PC-3 (cell line): ENCODE data around the gene SHANK3. TPM values are rescaled to one million over a fixed set of nuclear protein-coding genes. Genes with fewer than 3 reads are reported as not detected.

Experiments
- ATAC-seq: fragments of 200-7000 bp; cut with Tn5 transposase; 2 replicates; pipeline ENCODE4 v1.9.1; 2020; ENCODE audit warnings: mild to moderate bottlenecking, moderate library complexity
- BruUV-seq: library from RNA; stranded (reverse); fragments of 400-500 nt; replicated peaks from 2 replicates; lab custom pipeline; 2021; lab: Mats Ljungman, UMichigan
- CTCF ChIA-PET: fragments of 300-600 bp; sonication (Branson Sonifier 250); formaldehyde crosslinking; loops from one replicate; lab custom pipeline; 2022; ENCODE audit warnings: antibody characterized with exemption; lab: Charles Lee
- POLR2A ChIA-PET: fragments of 300-600 bp; sonication (Branson Sonifier 250); formaldehyde crosslinking; loops from one replicate; lab custom pipeline; 2022; ENCODE audit warnings: antibody characterized with exemption; ENCODE audit not compliant: unreplicated experiment; lab: Charles Lee
- DNase-seq: peaks from one replicate; pipeline ENCODE4 v3.0.0-alpha.2; 2015
- H2AFZ ChIP-seq: fragments of 300-600 bp; sonication (generic); 2 replicates; pipeline ENCODE4 v1.6.0; 2016; ENCODE audit warnings: antibody characterized with exemption, low read length
- H3F3A ChIP-seq: fragments of 300-600 bp; sonication (generic); one replicate; pipeline ENCODE4 v1.6.0; 2017; ENCODE audit warnings: antibody characterized with exemption, low read length, control low read depth, mild to moderate bottlenecking; ENCODE audit not compliant: unreplicated experiment
- H3K27ac ChIP-seq: fragments of 300-600 bp; sonication (generic); 2 replicates; pipeline ENCODE4 v1.5.1; 2016; ENCODE audit warnings: mild to moderate bottlenecking, low read length
- H3K27me3 ChIP-seq: fragments of 300-600 bp; sonication (generic); 2 replicates; pipeline ENCODE4 v1.6.1; 2016; ENCODE audit warnings: low read length, mixed read lengths
- H3K36me3 ChIP-seq: fragments of 300-600 bp; sonication (generic); 2 replicates; pipeline ENCODE4 v1.6.1; 2016; ENCODE audit warnings: low read depth, mixed run types, low read length, mixed read lengths
- H3K4me1 ChIP-seq: fragments of 300-600 bp; sonication (generic); 2 replicates; pipeline ENCODE4 v1.5.1; 2016; ENCODE audit warnings: low read length; ENCODE audit not compliant: insufficient read depth
- H3K4me2 ChIP-seq: fragments of 300-600 bp; sonication (generic); 2 replicates; pipeline ENCODE4 v1.6.0; 2016; ENCODE audit warnings: low read length
- H3K4me3 ChIP-seq: fragments of 300-600 bp; sonication (generic); 2 replicates; pipeline ENCODE4 v1.5.1; 2016; ENCODE audit warnings: mild to moderate bottlenecking, low read length, mixed read lengths
- H3K79me2 ChIP-seq: fragments of 300-600 bp; sonication (generic); 2 replicates; pipeline ENCODE4 v1.6.1; 2017; ENCODE audit warnings: low read length, mixed read lengths
- H3K9ac ChIP-seq: fragments of 300-600 bp; sonication (generic); 2 replicates; pipeline ENCODE4 v1.6.0; 2016; ENCODE audit warnings: mild to moderate bottlenecking, low read length
- H3K9me2 ChIP-seq: fragments of 300-600 bp; sonication (generic); replicated peaks from 2 replicates; pipeline ENCODE4 v1.6.1; 2016; ENCODE audit warnings: mixed run types, low read length, mixed read lengths
- H3K9me3 ChIP-seq: fragments of 300-600 bp; sonication (generic); 2 replicates; pipeline ENCODE4 v1.6.1; 2016; ENCODE audit warnings: low read length, mixed read lengths
- H4K20me1 ChIP-seq: fragments of 300-600 bp; sonication (generic); 2 replicates; pipeline ENCODE4 v1.6.1; 2016; ENCODE audit warnings: low read length, mixed read lengths
- EZH2 ChIP-seq: fragments of 300-600 bp; sonication (generic); IDR thresholded peaks from one replicate; pipeline ENCODE4 v1.6.1; 2017; ENCODE audit warnings: antibody characterized with exemption, mild to moderate bottlenecking, low read length; ENCODE audit not compliant: unreplicated experiment
- EZH2phosphoT487 ChIP-seq: fragments of 300-600 bp; sonication (generic); IDR thresholded peaks from 2 replicates; pipeline ENCODE4 v1.6.1; 2018; ENCODE audit warnings: mild to moderate bottlenecking, antibody characterized with exemption, low read length, borderline replicate concordance
- intact Hi-C: fragments of 100-400 bp; cut with micrococcal nuclease; formaldehyde crosslinking; loops from 2 replicates; pipeline ENCODE4 v1.9.0; 2023
- total RNA-seq: library from RNA; depleted of rRNA; stranded (reverse); fragments of >200 nt; gene quantifications from 2 replicates; pipeline ENCODE4 v1.2.3, GENCODE V29; 2014
- TF ChIP-seq, protein P1 (sequence below): fragments of 300-600 bp; sonication (generic); conservative IDR thresholded peaks from 2 replicates; pipeline ENCODE4 v1.5.1; 2017; ENCODE audit warnings: antibody characterized with exemption, low read depth, mild to moderate bottlenecking, low read length

Gene SHANK3
- total RNA-seq, 1 experiment from 2014 or later: 3.7 TPM

DNA sequence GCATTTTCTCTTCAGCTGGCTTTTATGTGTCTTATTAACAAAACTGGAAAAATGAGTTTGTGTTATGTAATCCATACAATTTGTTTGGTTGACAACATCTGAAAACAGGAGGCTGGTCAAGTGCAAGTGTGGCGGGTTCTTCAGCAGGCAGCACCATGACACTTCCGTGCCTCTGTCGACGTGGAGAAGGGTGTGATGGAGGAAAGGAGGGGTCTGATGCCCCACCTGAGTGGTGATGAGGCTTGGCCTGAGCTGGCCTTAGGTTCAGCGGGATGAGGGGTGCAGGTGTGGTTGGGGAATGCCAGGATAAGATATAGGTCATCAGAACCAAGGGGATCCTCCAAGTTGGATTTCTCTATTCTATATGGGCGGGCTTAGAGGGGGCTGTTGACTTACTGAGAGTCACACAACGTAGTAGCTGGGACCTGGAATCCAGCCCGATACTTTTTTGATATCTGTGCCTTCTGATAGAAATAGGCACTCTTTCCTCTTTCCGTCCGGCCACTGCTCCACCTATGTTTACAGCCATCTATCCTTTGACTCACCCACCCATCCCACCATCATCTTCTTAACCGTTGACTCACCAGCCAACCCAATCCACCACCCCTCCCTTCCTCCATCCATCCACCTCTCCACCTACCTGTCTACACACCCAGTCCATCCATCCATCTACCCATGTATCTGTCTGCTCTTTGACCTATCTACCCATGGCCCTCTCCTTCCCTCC is 29.0 kb downstream of the SHANK3 start:
- Histone ChIP-seq H3K4me1 (no peaks in the 10 kb centered on the region; the same call in 1 of the 2 replicates), H3K9me3 (no peaks in the 10 kb centered on the region), H3K79me2 (no peaks in the 10 kb centered on the region), H2AFZ (no peak overlapping the region), H3K27ac (no peak overlapping the region), H3F3A (no peaks in the 10 kb centered on the region), H3K9ac (no peak overlapping the region), H3K9me2 (no peaks in the 10 kb centered on the region), H3K4me2 (no peak overlapping the region), H3K27me3 (no peaks in the 10 kb centered on the region), H3K36me3 (no peaks in the 10 kb centered on the region), H4K20me1 (no peaks in the 10 kb centered on the region), H3K4me3 (no peak overlapping the region)
- ATAC-seq (no peak), DNase-seq (no peak)
- intact Hi-C loops: no loop called here
- TF ChIP-seq EZH2 (no peak), EZH2phosphoT487 (no peak)
- TF ChIP-seq, protein P1, sequence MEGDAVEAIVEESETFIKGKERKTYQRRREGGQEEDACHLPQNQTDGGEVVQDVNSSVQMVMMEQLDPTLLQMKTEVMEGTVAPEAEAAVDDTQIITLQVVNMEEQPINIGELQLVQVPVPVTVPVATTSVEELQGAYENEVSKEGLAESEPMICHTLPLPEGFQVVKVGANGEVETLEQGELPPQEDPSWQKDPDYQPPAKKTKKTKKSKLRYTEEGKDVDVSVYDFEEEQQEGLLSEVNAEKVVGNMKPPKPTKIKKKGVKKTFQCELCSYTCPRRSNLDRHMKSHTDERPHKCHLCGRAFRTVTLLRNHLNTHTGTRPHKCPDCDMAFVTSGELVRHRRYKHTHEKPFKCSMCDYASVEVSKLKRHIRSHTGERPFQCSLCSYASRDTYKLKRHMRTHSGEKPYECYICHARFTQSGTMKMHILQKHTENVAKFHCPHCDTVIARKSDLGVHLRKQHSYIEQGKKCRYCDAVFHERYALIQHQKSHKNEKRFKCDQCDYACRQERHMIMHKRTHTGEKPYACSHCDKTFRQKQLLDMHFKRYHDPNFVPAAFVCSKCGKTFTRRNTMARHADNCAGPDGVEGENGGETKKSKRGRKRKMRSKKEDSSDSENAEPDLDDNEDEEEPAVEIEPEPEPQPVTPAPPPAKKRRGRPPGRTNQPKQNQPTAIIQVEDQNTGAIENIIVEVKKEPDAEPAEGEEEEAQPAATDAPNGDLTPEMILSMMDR: no peak
- no TSS peak for BruUV-seq
- POLR2A ChIA-PET: no interaction called here
- CTCF ChIA-PET: no interaction called here

DNA sequence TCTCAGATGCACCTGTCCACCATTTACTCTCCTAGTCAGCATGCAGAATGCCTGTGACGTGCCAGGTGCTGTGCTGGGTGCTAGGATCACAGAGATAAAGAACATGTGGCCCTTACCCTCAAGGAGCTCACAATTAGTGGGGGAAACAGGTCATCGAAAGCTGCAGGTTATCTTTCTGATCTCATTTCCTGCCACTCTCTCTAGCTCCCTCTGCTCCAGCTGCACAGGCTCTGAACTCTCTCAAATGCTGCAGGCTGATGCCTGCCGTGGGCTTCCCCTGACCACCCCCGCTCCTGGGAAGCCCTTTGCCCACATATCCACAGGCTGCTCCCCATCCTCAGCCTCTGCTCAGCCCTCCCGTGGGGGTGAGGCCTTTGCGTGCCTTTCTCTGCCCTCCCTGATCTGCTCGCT is 29.6 kb downstream of the SHANK3 start:
- DNase-seq (no peak), ATAC-seq (no peak)
- Histone ChIP-seq H3K9me2 (no peaks in the 10 kb centered on the region), H3F3A (no peaks in the 10 kb centered on the region), H3K36me3 (no peaks in the 10 kb centered on the region), H3K27ac (no peak overlapping the region), H2AFZ (no peak overlapping the region), H3K4me2 (no peak overlapping the region), H4K20me1 (no peaks in the 10 kb centered on the region), H3K4me3 (no peak overlapping the region), H3K9me3 (no peaks in the 10 kb centered on the region), H3K9ac (no peak overlapping the region), H3K79me2 (no peaks in the 10 kb centered on the region), H3K4me1 (no peaks in the 10 kb centered on the region; the same call in 1 of the 2 replicates), H3K27me3 (no peaks in the 10 kb centered on the region)
- ChIA-PET CTCF (interaction anchor here (0.6 kb wide), 1 partner anchor 81 kb away, joined by 3 read pairs; no protein-coding TSS in a partner anchor), POLR2A (no interaction called here)
- no TSS peak for BruUV-seq
- intact Hi-C loops: no loop called here
- TF ChIP-seq EZH2: no peak

DNA sequence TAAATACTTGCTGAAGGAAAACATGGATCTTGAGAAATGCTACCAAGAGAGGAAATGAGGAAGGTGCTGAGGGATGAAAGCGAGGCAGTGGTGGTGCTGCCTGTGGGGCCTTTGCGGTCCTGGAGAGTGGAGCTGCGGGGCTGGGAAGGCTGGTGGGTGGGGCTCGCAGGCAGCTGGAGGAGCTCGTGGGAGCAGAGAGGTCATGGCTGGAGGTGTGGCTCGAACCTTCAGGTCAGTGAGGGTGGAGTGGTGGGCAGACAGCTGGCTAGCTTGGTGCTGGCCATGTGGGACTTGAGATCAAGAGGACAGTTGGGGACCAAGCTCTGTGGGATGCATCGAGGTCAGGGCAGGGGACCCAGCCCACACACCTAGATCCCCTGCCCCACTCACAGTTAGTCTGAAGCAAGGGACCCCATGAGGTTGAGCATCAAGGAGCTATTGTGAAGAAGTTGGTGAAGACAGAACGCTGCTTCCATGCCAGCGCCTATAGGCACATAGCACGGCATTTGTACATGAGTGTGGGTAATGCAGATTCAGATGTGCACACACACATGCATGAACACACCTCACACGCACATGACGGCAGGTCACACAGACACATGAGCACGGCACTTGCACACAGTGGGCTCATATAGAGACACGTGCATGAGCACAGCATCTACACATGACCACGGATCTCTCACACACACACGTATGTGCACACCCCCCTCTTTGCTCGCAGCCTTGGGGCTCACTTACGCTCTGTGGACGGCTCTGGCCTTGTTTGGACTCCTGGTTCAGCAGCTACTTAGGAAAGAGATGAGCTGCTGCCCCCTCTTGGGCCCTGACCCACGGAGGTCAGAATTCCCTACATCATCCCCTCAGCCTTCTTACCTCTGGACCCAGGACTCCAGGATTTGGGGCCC is 30.4 kb downstream of the SHANK3 start:
- DNase-seq (no peak), ATAC-seq (no peak)
- Histone ChIP-seq H3K9ac (no peak overlapping the region), H3K36me3 (no peaks in the 10 kb centered on the region), H4K20me1 (no peaks in the 10 kb centered on the region), H2AFZ (no peak overlapping the region), H3F3A (no peaks in the 10 kb centered on the region), H3K27ac (no peak overlapping the region), H3K27me3 (no peaks in the 10 kb centered on the region), H3K4me3 (no peak overlapping the region), H3K4me2 (no peak overlapping the region), H3K4me1 (no peaks in the 10 kb centered on the region; the same call in 1 of the 2 replicates), H3K9me2 (no peaks in the 10 kb centered on the region), H3K79me2 (no peaks in the 10 kb centered on the region), H3K9me3 (no peaks in the 10 kb centered on the region)
- ChIA-PET CTCF (interaction anchor here (0.6 kb wide), 1 partner anchor 82 kb away, joined by 3 read pairs; no protein-coding TSS in a partner anchor), POLR2A (no interaction called here)
- intact Hi-C loops: no loop called here
- TF ChIP-seq EZH2: no peak
- TF ChIP-seq, protein P1: no peak
- no peak for TF ChIP-seq EZH2phosphoT487
- no TSS peak for BruUV-seq
